IMR-90 (cell line): ENCODE measurements around the gene RMDN3. TPM values are rescaled to one million over a fixed set of nuclear protein-coding genes. Genes with fewer than 3 reads are reported as not detected.

ENCODE experiments used
- ATAC-seq: fragments of 200-7000 bp; cut with Tn5 transposase; 2 replicates; pipeline ENCODE4 v1.9.1; 2020; ENCODE audit warnings: low read depth, mild to moderate bottlenecking, moderate library complexity
- BruUV-seq: library from RNA; stranded (reverse); fragments of 400-500 nt; replicated peaks from 2 replicates; lab custom pipeline; 2021; lab: Mats Ljungman, UMichigan
- CTCF ChIA-PET: fragments of 300-600 bp; formaldehyde crosslinking; extraction: SDS; loops from one replicate; lab custom pipeline; 2021; ENCODE audit warnings: antibody characterized with exemption; lab: Yijun Ruan, JAX
- POLR2A ChIA-PET: fragments of 300-600 bp; sonication (Branson Sonifier 250); formaldehyde crosslinking; loops from one replicate; lab custom pipeline; 2022; ENCODE audit warnings: antibody characterized with exemption; ENCODE audit not compliant: unreplicated experiment; lab: Charles Lee
- DNase-seq: peaks from one replicate; pipeline ENCODE4 v3.0.0; 2013
- H2AFZ ChIP-seq: replicated peaks from 2 replicates; pipeline ENCODE3; 2013; ENCODE audit warnings: low read length, mild to moderate bottlenecking; ENCODE audit not compliant: poor library complexity
- H2AK5ac ChIP-seq: 2 replicates; pipeline ENCODE4 v1.6.1; 2013; ENCODE audit warnings: low read depth, low read length, inconsistent platforms
- H2AK9ac ChIP-seq: replicated peaks from 2 replicates; pipeline ENCODE3; 2013; ENCODE audit warnings: mild to moderate bottlenecking, low read depth, low read length, moderate library complexity; ENCODE audit not compliant: poor library complexity
- H2BK120ac ChIP-seq: 2 replicates; pipeline ENCODE4 v1.6.1; 2013; ENCODE audit warnings: low read depth, low read length, inconsistent platforms
- H2BK15ac ChIP-seq: 3 replicates; pipeline ENCODE4 v1.6.1; 2013; ENCODE audit warnings: low read depth, low read length, inconsistent platforms
- H2BK20ac ChIP-seq: 2 replicates; pipeline ENCODE4 v1.6.1; 2013; ENCODE audit warnings: low read depth, mild to moderate bottlenecking, inconsistent platforms, low read length, moderate library complexity
- H2BK5ac ChIP-seq: 2 replicates; pipeline ENCODE4 v1.6.1; 2013; ENCODE audit warnings: mild to moderate bottlenecking, low read depth, low read length, inconsistent platforms; ENCODE audit not compliant: poor library complexity, severe bottlenecking
- H3K14ac ChIP-seq: replicated peaks from 2 replicates; pipeline ENCODE4 v1.6.1; 2013; ENCODE audit warnings: low read depth, low read length, inconsistent platforms
- H3K18ac ChIP-seq: 2 replicates; pipeline ENCODE4 v1.6.1; 2013; ENCODE audit warnings: low read depth, low read length, control low read depth
- H3K23ac ChIP-seq: 2 replicates; pipeline ENCODE4 v1.6.1; 2013; ENCODE audit warnings: low read depth, low read length, inconsistent platforms
- H3K27ac ChIP-seq: 2 replicates; pipeline ENCODE4 v1.5.1; 2013; ENCODE audit warnings: mild to moderate bottlenecking, control low read depth, low read length; ENCODE audit not compliant: insufficient read depth
- H3K27me3 ChIP-seq: 2 replicates; pipeline ENCODE4 v1.6.1; 2013; ENCODE audit warnings: low read length; ENCODE audit not compliant: control insufficient read depth, insufficient read depth
- H3K36me3 ChIP-seq: 2 replicates; pipeline ENCODE4 v1.6.1; 2013; ENCODE audit warnings: low read length, mixed read lengths; ENCODE audit not compliant: control insufficient read depth, insufficient read depth
- H3K4ac ChIP-seq: 2 replicates; pipeline ENCODE4 v1.6.1; 2013; ENCODE audit warnings: low read depth, low read length, inconsistent platforms
- H3K4me1 ChIP-seq: 2 replicates; pipeline ENCODE4 v1.6.1; 2013; ENCODE audit warnings: low read length, mixed read lengths; ENCODE audit not compliant: control insufficient read depth, insufficient read depth
- H3K4me2 ChIP-seq: 2 replicates; pipeline ENCODE4 v1.6.1; 2013; ENCODE audit warnings: low read depth, mild to moderate bottlenecking, control low read depth, low read length, moderate library complexity
- H3K4me3 ChIP-seq: 2 replicates; pipeline ENCODE4 v1.5.1; 2013; ENCODE audit warnings: low read depth, mild to moderate bottlenecking, control low read depth, low read length, moderate library complexity; ENCODE audit not compliant: insufficient read depth
- H3K56ac ChIP-seq: 2 replicates; pipeline ENCODE4 v1.6.1; 2013; ENCODE audit warnings: low read length, inconsistent platforms; ENCODE audit not compliant: insufficient read depth; ENCODE audit errors: extremely low read depth
- H3K79me1 ChIP-seq, 2 experiments: 2 replicates each; pipeline ENCODE4 v1.6.1; 2013; ENCODE audit warnings: low read length in 2 of 2, inconsistent platforms in 1 of 2, low read depth in 1 of 2
- H3K9ac ChIP-seq: 2 replicates; pipeline ENCODE4 v1.6.1; 2013; ENCODE audit warnings: low read depth, low read length, control low read depth
- H3K9me1 ChIP-seq: 2 replicates; pipeline ENCODE4 v1.6.1; 2013; ENCODE audit warnings: low read length, inconsistent platforms; ENCODE audit not compliant: insufficient read depth
- H3K9me3 ChIP-seq: 2 replicates; pipeline ENCODE4 v1.6.1; 2013; ENCODE audit warnings: low read length; ENCODE audit not compliant: control insufficient read depth, insufficient read depth
- H4K20me1 ChIP-seq: 2 replicates; pipeline ENCODE4 v1.6.1; 2013; ENCODE audit warnings: low read length, inconsistent platforms; ENCODE audit not compliant: insufficient read depth
- H4K5ac ChIP-seq: 2 replicates; pipeline ENCODE4 v1.6.1; 2013; ENCODE audit warnings: mild to moderate bottlenecking, low read depth, low read length, control low read depth
- H4K8ac ChIP-seq, 2 experiments: 2 replicates each; pipeline ENCODE4 v1.6.1; 2013; ENCODE audit warnings: low read depth in 2 of 2, low read length in 2 of 2, control low read depth in 1 of 2, inconsistent platforms in 1 of 2
- H4K91ac ChIP-seq: 2 replicates; pipeline ENCODE4 v1.6.1; 2013; ENCODE audit warnings: low read depth, low read length, inconsistent platforms; ENCODE audit not compliant: insufficient read depth
- CEBPB ChIP-seq: IDR thresholded peaks from 2 replicates; pipeline ENCODE4 v1.6.1; 2012; ENCODE audit warnings: low read depth, low read length, improper control_type of control experiment
- CHD1 ChIP-seq: IDR thresholded peaks from 2 replicates; pipeline ENCODE4 v1.6.1; 2012; ENCODE audit warnings: low read depth, low read length, improper control_type of control experiment
- MAFK ChIP-seq: IDR thresholded peaks from 2 replicates; pipeline ENCODE4 v1.6.1; 2012; ENCODE audit warnings: low read depth, low read length, improper control_type of control experiment
- MAZ ChIP-seq: IDR thresholded peaks from 2 replicates; pipeline ENCODE4 v1.6.1; 2012; ENCODE audit warnings: low read depth, mild to moderate bottlenecking, low read length, improper control_type of control experiment, moderate library complexity, borderline replicate concordance
- MXI1 ChIP-seq: IDR thresholded peaks from 2 replicates; pipeline ENCODE4 v1.6.1; 2012; ENCODE audit warnings: low read depth, mild to moderate bottlenecking, low read length, moderate library complexity, borderline replicate concordance
- NFE2L2 ChIP-seq: fragments of 150-350 bp; IDR thresholded peaks from 2 replicates; pipeline ENCODE4 v1.6.1; 2016; ENCODE audit warnings: low read depth, mild to moderate bottlenecking, low read length
- POLR2A ChIP-seq: IDR thresholded peaks from 2 replicates; pipeline ENCODE4 v1.6.1; 2012; ENCODE audit warnings: mild to moderate bottlenecking, low read depth, low read length
- RAD21 ChIP-seq: IDR thresholded peaks from 2 replicates; pipeline ENCODE4 v1.6.1; 2012; ENCODE audit warnings: low read length, improper control_type of control experiment
- SMC3 ChIP-seq: fragments of 150-350 bp; IDR thresholded peaks from 2 replicates; pipeline ENCODE4 v1.6.1; 2016; ENCODE audit warnings: low read depth, mild to moderate bottlenecking, antibody characterized with exemption, low read length, moderate library complexity
- WGBS, 2 experiments: methylation state at CpG; one replicate each; pipeline versions ENCODE4 v1.1.5 to v1.1.7; 2013; ENCODE audit warnings: missing lambda C conversion rate in 2 of 2; ENCODE audit not compliant: insufficient read length in 1 of 2; ENCODE audit errors: extremely low coverage in 2 of 2; 5-methylcytosine and 5-hydroxymethylcytosine counted together
- dilution Hi-C: fragments of 300-500 bp; cut with HindIII; formaldehyde crosslinking; loops from one replicate; pipeline ENCODE4 v1.14.3; 2018; ENCODE audit warnings: low sequenced_read_pairs; ENCODE audit not compliant: unreplicated experiment
- in situ Hi-C: fragments of 300-500 bp; cut with MboI; formaldehyde crosslinking; loops from 3 replicates; pipeline ENCODE4 v1.14.3; 2019; ENCODE audit warnings: low sequenced_read_pairs, inconsistent platforms, mixed read lengths
- intact Hi-C: fragments of 100-400 bp; cut with micrococcal nuclease; formaldehyde crosslinking; loops from 2 replicates; pipeline ENCODE4 v1.10.0; 2022
- polyA plus RNA-seq, 3 experiments: library from polyadenylated mRNA; depleted of rRNA; stranded (reverse); fragments of >200 nt; gene quantifications; 2 replicates each; pipeline ENCODE4 v1.2.3, GENCODE V29; 2012; ENCODE audit warnings: low replicate concordance in 1 of 3
- total RNA-seq: library from RNA; depleted of rRNA; stranded (reverse); fragments of >200 nt; gene quantifications from 2 replicates; pipeline ENCODE4 v1.2.3, GENCODE V29; 2012
- TF ChIP-seq, protein P1 (sequence below): fragments of 150-350 bp; IDR thresholded peaks from 2 replicates; pipeline ENCODE4 v1.6.1; 2017; ENCODE audit warnings: mild to moderate bottlenecking, antibody characterized with exemption, low read length, low read depth
- TF ChIP-seq, protein P2 (sequence below): fragments of 150-350 bp; IDR thresholded peaks from 2 replicates; pipeline ENCODE4 v1.6.1; 2016; ENCODE audit warnings: low read depth, mild to moderate bottlenecking, low read length, moderate library complexity, borderline replicate concordance
- TF ChIP-seq, protein P3 (sequence below): conservative IDR thresholded peaks from 2 replicates; pipeline ENCODE4 v1.5.1; 2012; ENCODE audit warnings: mild to moderate bottlenecking, low read depth, low read length, improper control_type of control experiment

The RMDN3 gene
- total and polyA plus RNA-seq, 2 of the 4 experiments (the other 2 are of a cell fraction): 14.7 to 25.7 TPM

DNA sequence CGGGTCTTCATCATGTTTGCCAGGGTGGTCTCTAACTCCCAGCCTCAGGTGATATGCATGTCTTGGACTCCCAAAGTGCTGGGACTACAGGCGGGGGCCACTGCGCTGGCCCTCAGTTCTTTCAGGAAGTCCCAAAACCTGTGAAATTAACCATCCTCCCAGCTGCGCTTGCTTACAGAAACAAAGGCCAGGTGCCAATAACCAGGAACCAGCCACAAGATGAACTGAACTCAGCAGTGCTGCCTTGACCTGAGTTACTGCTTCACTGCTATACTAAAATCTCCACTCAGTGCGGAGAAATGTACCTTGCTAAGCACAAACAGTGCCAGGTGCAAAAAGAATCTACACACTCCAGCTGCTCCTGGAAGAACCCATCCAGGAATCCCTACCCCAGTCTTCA, 4.9 kb upstream of the RMDN3 start (continued):
- TF ChIP-seq CEBPB (no peak), SMC3 (no peak), NFE2L2 (no peak), MAFK (no peak)
- TF ChIP-seq, protein P1, sequence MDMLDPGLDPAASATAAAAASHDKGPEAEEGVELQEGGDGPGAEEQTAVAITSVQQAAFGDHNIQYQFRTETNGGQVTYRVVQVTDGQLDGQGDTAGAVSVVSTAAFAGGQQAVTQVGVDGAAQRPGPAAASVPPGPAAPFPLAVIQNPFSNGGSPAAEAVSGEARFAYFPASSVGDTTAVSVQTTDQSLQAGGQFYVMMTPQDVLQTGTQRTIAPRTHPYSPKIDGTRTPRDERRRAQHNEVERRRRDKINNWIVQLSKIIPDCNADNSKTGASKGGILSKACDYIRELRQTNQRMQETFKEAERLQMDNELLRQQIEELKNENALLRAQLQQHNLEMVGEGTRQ: no peak

DNA sequence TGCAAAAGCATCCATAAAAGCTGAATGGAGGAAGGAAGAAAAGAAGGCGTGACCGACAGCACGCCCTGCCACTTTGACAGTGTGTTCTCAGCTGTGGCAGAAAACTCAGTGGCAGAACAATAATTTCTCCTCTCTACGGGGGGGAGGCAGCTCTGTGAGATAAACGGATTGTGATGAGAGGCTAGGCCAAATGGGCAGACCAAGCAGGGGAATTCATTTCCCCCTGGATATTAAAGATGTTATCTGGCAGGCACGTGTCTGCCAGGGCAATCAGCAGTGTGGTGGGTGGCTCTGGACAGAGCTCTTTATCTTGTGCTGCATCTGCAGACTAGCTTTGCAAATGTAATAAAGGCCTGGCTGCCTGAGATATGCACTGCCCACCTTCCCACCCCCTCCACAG, 1.9 kb upstream of the RMDN3 start:
- intact Hi-C loops: no loop called here
- Histone ChIP-seq H2AFZ (no peak overlapping the region), H3K9me1 (no peaks in the 10 kb centered on the region), H4K91ac (no peak overlapping the region), H3K56ac (no peak overlapping the region), H2BK5ac (no peak overlapping the region), H4K5ac (no peak overlapping the region), H3K4ac (no peak overlapping the region), H3K27ac (no peak overlapping the region), H3K36me3 (peaks cover 3% of the 10 kb centered on the region; the same call in 1 of the 2 replicates), H2BK20ac (no peak overlapping the region), H4K20me1 (no peaks in the 10 kb centered on the region), H2BK15ac (no peak overlapping the region), H3K23ac (no peak overlapping the region), H3K14ac (no peak overlapping the region), H2AK9ac (no peak overlapping the region), H2BK120ac (no peak overlapping the region), H3K9ac (no peak overlapping the region), H3K79me1 (peaks cover 3 to 20% of the 10 kb centered on the region in 2 experiments; a peak in 3 of 4 replicates), H3K27me3 (no peaks in the 10 kb centered on the region; the same call in 1 of the 2 replicates), H2AK5ac (no peak overlapping the region), H3K4me3 (no peak overlapping the region), H3K9me3 (no peaks in the 10 kb centered on the region), H3K4me2 (no peak overlapping the region), H3K18ac (no peak overlapping the region), H3K4me1 (peaks cover 1% of the 10 kb centered on the region; the same call in 1 of the 2 replicates), H4K8ac (no peak overlapping the region)
- DNase-seq: no peak
- dilution Hi-C loops: no loop called here
- ChIA-PET CTCF (interaction anchor here (0.7 kb wide), 1 partner anchor 88 kb away, joined by 3 read pairs; no protein-coding TSS in a partner anchor), POLR2A (interaction anchor here (0.5 kb wide), 1 partner anchor 13 kb away, joined by 14 read pairs; no protein-coding TSS in a partner anchor)
- no TSS peak for BruUV-seq
- WGBS, 2 experiments: no CpG with 5 or more reads among the region's 6 CpGs
- in situ Hi-C loops: no loop called here
- no peak for ATAC-seq
- TF ChIP-seq, protein P2, sequence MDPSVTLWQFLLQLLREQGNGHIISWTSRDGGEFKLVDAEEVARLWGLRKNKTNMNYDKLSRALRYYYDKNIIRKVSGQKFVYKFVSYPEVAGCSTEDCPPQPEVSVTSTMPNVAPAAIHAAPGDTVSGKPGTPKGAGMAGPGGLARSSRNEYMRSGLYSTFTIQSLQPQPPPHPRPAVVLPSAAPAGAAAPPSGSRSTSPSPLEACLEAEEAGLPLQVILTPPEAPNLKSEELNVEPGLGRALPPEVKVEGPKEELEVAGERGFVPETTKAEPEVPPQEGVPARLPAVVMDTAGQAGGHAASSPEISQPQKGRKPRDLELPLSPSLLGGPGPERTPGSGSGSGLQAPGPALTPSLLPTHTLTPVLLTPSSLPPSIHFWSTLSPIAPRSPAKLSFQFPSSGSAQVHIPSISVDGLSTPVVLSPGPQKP: no peak
- TF ChIP-seq, protein P3, sequence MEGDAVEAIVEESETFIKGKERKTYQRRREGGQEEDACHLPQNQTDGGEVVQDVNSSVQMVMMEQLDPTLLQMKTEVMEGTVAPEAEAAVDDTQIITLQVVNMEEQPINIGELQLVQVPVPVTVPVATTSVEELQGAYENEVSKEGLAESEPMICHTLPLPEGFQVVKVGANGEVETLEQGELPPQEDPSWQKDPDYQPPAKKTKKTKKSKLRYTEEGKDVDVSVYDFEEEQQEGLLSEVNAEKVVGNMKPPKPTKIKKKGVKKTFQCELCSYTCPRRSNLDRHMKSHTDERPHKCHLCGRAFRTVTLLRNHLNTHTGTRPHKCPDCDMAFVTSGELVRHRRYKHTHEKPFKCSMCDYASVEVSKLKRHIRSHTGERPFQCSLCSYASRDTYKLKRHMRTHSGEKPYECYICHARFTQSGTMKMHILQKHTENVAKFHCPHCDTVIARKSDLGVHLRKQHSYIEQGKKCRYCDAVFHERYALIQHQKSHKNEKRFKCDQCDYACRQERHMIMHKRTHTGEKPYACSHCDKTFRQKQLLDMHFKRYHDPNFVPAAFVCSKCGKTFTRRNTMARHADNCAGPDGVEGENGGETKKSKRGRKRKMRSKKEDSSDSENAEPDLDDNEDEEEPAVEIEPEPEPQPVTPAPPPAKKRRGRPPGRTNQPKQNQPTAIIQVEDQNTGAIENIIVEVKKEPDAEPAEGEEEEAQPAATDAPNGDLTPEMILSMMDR: no peak
- TF ChIP-seq MXI1: no peak
- TF ChIP-seq POLR2A: no peak
- no peak for TF ChIP-seq CHD1
- no peak for TF ChIP-seq SMC3
- no peak for TF ChIP-seq MAZ
- TF ChIP-seq, protein P1: no peak
- TF ChIP-seq RAD21: no peak
- no peak for TF ChIP-seq MAFK
- no peak for TF ChIP-seq CEBPB
